GM12878 (cell line): ENCODE measurements around the gene RPRD1A. TPM values are rescaled to one million over a fixed set of nuclear protein-coding genes. Genes with fewer than 3 reads are reported as not detected.
"Not testable (repeated sequence)": the region's sequence is repeated elsewhere in the genome, so short reads cannot be mapped to it uniquely, and the experiment has no call there.

ENCODE experiments used
- ATAC-seq: fragments of 200-7000 bp; cut with Tn5 transposase; 3 replicates; pipeline ENCODE4 v1.9.1; 2020; ENCODE audit warnings: mild to moderate bottlenecking, moderate library complexity
- BruUV-seq: library from RNA; stranded (reverse); fragments of 400-500 nt; replicated peaks from 2 replicates; lab custom pipeline; 2021; lab: Mats Ljungman, UMichigan
- CTCF ChIA-PET: fragments of 300-600 bp; sonication (Branson Sonifier 250); formaldehyde crosslinking; extraction: SDS; loops from one replicate; lab custom pipeline; 2021; ENCODE audit warnings: inconsistent platforms; lab: Yijun Ruan, JAX
- POLR2A ChIA-PET: fragments of 350-600 bp; formaldehyde crosslinking; extraction: SDS; loops from one replicate; lab custom pipeline; 2021; ENCODE audit warnings: inconsistent platforms; lab: Charles Lee
- RAD21 ChIA-PET: fragments of 300-600 bp; sonication (Branson Sonifier 250); formaldehyde crosslinking; loops from one replicate; lab custom pipeline; 2023; ENCODE audit warnings: antibody characterized with exemption; ENCODE audit not compliant: unreplicated experiment; lab: Charles Lee
- SMC1A ChIA-PET: fragments of 300-600 bp; sonication (Branson Sonifier 250); formaldehyde crosslinking; loops from one replicate; lab custom pipeline; 2023; ENCODE audit not compliant: unreplicated experiment, uncharacterized antibody; lab: Charles Lee
- DNase-seq: peaks from one replicate; pipeline ENCODE4 v3.0.0-alpha.2; 2011; ENCODE audit warnings: low read depth, low spot score
- FAIRE-seq: peaks from 3 replicates; lab custom pipeline; 2011; peaks lifted over from hg19 to GRCh38; lab: Jason Lieb, UNC
- H2AFZ ChIP-seq: 2 replicates; pipeline ENCODE4 v1.6.0; 2011; ENCODE audit warnings: low read depth, low read length, control low read depth; ENCODE audit not compliant: control insufficient read depth
- H3K27ac ChIP-seq: 2 replicates; pipeline ENCODE4 v1.5.1; 2011; ENCODE audit warnings: control low read depth; ENCODE audit not compliant: control insufficient read depth, insufficient read depth
- H3K27me3 ChIP-seq, 2 experiments: replicated peaks in 1 of 2; 2 replicates each; pipeline versions ENCODE4 v1.6.0 to v1.6.1; 2011; ENCODE audit warnings: low read length in 1 of 2; ENCODE audit not compliant: control insufficient read depth in 2 of 2, insufficient read depth in 2 of 2
- H3K36me3 ChIP-seq, 2 experiments: 2 replicates each; pipeline ENCODE4 v1.5.1; 2011; ENCODE audit warnings: low read length in 1 of 2; ENCODE audit not compliant: control insufficient read depth in 2 of 2, insufficient read depth in 2 of 2
- H3K4me1 ChIP-seq: 2 replicates; pipeline ENCODE4 v1.6.1; 2011; ENCODE audit warnings: mild to moderate bottlenecking, low read length, moderate library complexity, mixed read lengths; ENCODE audit not compliant: control insufficient read depth, insufficient read depth
- H3K4me2 ChIP-seq: 2 replicates; pipeline ENCODE4 v1.6.0; 2011; ENCODE audit warnings: control low read depth; ENCODE audit not compliant: control insufficient read depth, insufficient read depth
- H3K4me3 ChIP-seq: fragments of 200-600 bp; sonication (generic); 2 replicates; pipeline ENCODE4 v1.5.1; 2016
- H3K79me2 ChIP-seq: 2 replicates; pipeline ENCODE4 v1.6.0; 2011; ENCODE audit warnings: low read length; ENCODE audit not compliant: control insufficient read depth, insufficient read depth
- H3K9ac ChIP-seq: 2 replicates; pipeline ENCODE4 v1.8.0; 2011; ENCODE audit warnings: low read length, control low read depth, mixed read lengths; ENCODE audit not compliant: control insufficient read depth, insufficient read depth
- H3K9me3 ChIP-seq: replicated peaks from 3 replicates; pipeline ENCODE4 v1.5.1; 2011; ENCODE audit warnings: mild to moderate bottlenecking, low read length; ENCODE audit not compliant: control insufficient read depth, insufficient read depth
- H4K20me1 ChIP-seq: 2 replicates; pipeline ENCODE4 v1.6.0; 2011; ENCODE audit not compliant: control insufficient read depth, insufficient read depth
- EGR1 ChIP-seq, 2 experiments: IDR thresholded peaks; 1 replicate in 1 of 2; 2 replicates in 1 of 2; pipeline ENCODE4 v1.6.1; 2011 to 2012; ENCODE audit warnings: low read depth in 2 of 2, low read length in 2 of 2, borderline replicate concordance in 1 of 2, mild to moderate bottlenecking in 1 of 2, moderate library complexity in 1 of 2
- LARP7 ChIP-seq: fragments of 450-650 bp; IDR thresholded peaks from 2 replicates; pipeline ENCODE4 v1.6.1; 2017; ENCODE audit warnings: mild to moderate bottlenecking
- MTA2 ChIP-seq: fragments of 450-650 bp; IDR thresholded peaks from 2 replicates; pipeline ENCODE4 v1.6.1; 2016; ENCODE audit warnings: low read depth, mild to moderate bottlenecking, moderate library complexity
- MYC ChIP-seq: IDR thresholded peaks from 2 replicates; pipeline ENCODE4 v1.6.1; 2011; ENCODE audit warnings: mild to moderate bottlenecking, low read length, moderate library complexity, inconsistent platforms; ENCODE audit not compliant: insufficient read depth, insufficient replicate concordance, insufficient read length, severe bottlenecking
- NFYB ChIP-seq: IDR thresholded peaks from 2 replicates; pipeline ENCODE4 v1.6.1; 2011; ENCODE audit warnings: low read depth, mild to moderate bottlenecking, low read length, improper control_type of control experiment, moderate library complexity; ENCODE audit not compliant: insufficient read depth
- SMC3 ChIP-seq: IDR thresholded peaks from 2 replicates; pipeline ENCODE4 v1.6.1; 2011; ENCODE audit warnings: low read length, improper control_type of control experiment, borderline replicate concordance
- WGBS: methylation state at CpG from one replicate; pipeline ENCODE4 v1.1.6; 2016; ENCODE audit warnings: low lambda C conversion rate; ENCODE audit not compliant: insufficient replicate concordance, insufficient coverage; ENCODE audit errors: missing lambda C conversion rate; 5-methylcytosine and 5-hydroxymethylcytosine counted together
- in situ Hi-C: fragments of 300-500 bp; cut with MboI; formaldehyde crosslinking; loops from 9 replicates; pipeline ENCODE4 v1.14.3; 2018; ENCODE audit warnings: mixed read lengths
- intact Hi-C: fragments of 100-400 bp; cut with micrococcal nuclease; formaldehyde crosslinking; loops from one replicate; pipeline ENCODE4 v1.14.2; 2022; ENCODE audit not compliant: unreplicated experiment
- polyA plus RNA-seq, 11 experiments: library from polyadenylated mRNA; depleted of rRNA in 4 of 11; unstranded in 6 of 11; stranded (reverse) in 5 of 11; fragments of >200 nt; fragmentation: Nextera tagmentation in 4 of 11; fragmentation: Illumina TruSeq in 1 of 11; extraction: Ambion mirVana in 4 of 11; extraction: Trizol in 1 of 11; gene quantifications; 1 replicate in 1 of 11; 2 replicates in 10 of 11; pipeline versions ENCODE4 v1.2.1 to v1.2.3, GENCODE V29; 2011 to 2016; ENCODE audit warnings: inconsistent platforms in 2 of 11, missing spikeins in 2 of 11, low read depth in 1 of 11
- total RNA-seq, 4 experiments: library from RNA; depleted of rRNA in 3 of 4; stranded (reverse); fragments of >200 nt in 3 of 4; fragmentation: Illumina TruSeq in 1 of 4; extraction: Trizol in 1 of 4; gene quantifications; 2 replicates each; pipeline versions ENCODE4 v1.2.1 to v1.2.3, GENCODE V29; 2013 to 2021
- TF ChIP-seq, protein P1 (sequence below): IDR thresholded peaks from 2 replicates; pipeline ENCODE4 v1.6.1; 2012; ENCODE audit warnings: low read depth, low read length, improper control_type of control experiment

Gene RPRD1A
- total and polyA plus RNA-seq, 10 of the 15 experiments (the other 5 are each of a cell fraction or from before 2014, with no cell fraction given), result 16.2 to 66.2 (median 36.2) TPM

GRCh38 chr18:36067055-36067957, at the start of gene RPRD1A (continued):
- TF ChIP-seq MYC, result peak; percentile 61
- peak in 1 of 2 experiments; percentile 77; a peak in 2 of 3 replicates for TF ChIP-seq EGR1 (IDR thresholded peaks at IDR 0.05; ENCODE audit: borderline replicate concordance in 1 of 2, low read depth in 2 of 2, low read length in 2 of 2)
- TF ChIP-seq, protein P1, sequence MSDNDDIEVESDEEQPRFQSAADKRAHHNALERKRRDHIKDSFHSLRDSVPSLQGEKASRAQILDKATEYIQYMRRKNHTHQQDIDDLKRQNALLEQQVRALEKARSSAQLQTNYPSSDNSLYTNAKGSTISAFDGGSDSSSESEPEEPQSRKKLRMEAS, result peak; percentile 77
- TF ChIP-seq MTA2, result no peak; the same call in 1 of the 2 replicates
- peak; percentile 68; the same call in 1 of the 2 replicates for TF ChIP-seq LARP7
- TF ChIP-seq NFYB, result no peak
- no peak for TF ChIP-seq SMC3

- H3K36me3 ChIP-seq, result peaks cover 0 to 19% of the 10 kb centered on the region in 2 experiments; a peak in 3 of 4 replicates
- POLR2A ChIA-PET, H3K4me2 ChIP-seq, BruUV-seq, H3K27ac ChIP-seq, H3K79me2 ChIP-seq, FAIRE-seq, ATAC-seq, in situ Hi-C loops, H4K20me1 ChIP-seq, H3K9me3 ChIP-seq, H3K9ac ChIP-seq, H3K4me1 ChIP-seq, H3K4me3 ChIP-seq, SMC1A ChIA-PET, CTCF ChIA-PET, H2AFZ ChIP-seq, intact Hi-C loops, H3K27me3 ChIP-seq, RAD21 ChIA-PET, DNase-seq: not testable (repeated sequence)
- WGBS, result 94% methylated on average over 11 of the region's 11 CpGs
Measured at GRCh38 chr18:36116771-36117170, 49.4 kb upstream of the RPRD1A start.
